ENCODE results near the gene LRRTM3.

Gene LRRTM3

GRCh38 chr10:67005981-67006380, 80.1 kb downstream of the LRRTM3 start:
- no peak overlapping the region for H3K4me3 ChIP-seq (ENCODE audit: low read depth, low read length)
- no peak for DNase-seq (ENCODE audit: low read depth)
- no peak for TF ChIP-seq CTCF (IDR thresholded peaks at IDR 0.05; ENCODE audit: low read depth, low read length, missing control alignments)

GRCh38 chr10:67011480-67011879, 85.6 kb downstream of the LRRTM3 start:
- H3K4me3 ChIP-seq (ENCODE audit: low read depth, low read length), result no peak overlapping the region
- no peak for DNase-seq (ENCODE audit: low read depth)
- TF ChIP-seq CTCF (IDR thresholded peaks at IDR 0.05; ENCODE audit: low read depth, low read length, missing control alignments), result no peak

GRCh38 chr10:67011981-67012380, 86.1 kb downstream of the LRRTM3 start:
- TF ChIP-seq CTCF (IDR thresholded peaks at IDR 0.05; ENCODE audit: low read depth, low read length, missing control alignments), result no peak
- H3K4me3 ChIP-seq (ENCODE audit: low read depth, low read length), result no peak overlapping the region
- no peak for DNase-seq (ENCODE audit: low read depth)

GRCh38 chr10:67015225-67015624, 89.4 kb downstream of the LRRTM3 start:
- DNase-seq (ENCODE audit: low read depth), result no peak
- H3K4me3 ChIP-seq (ENCODE audit: low read depth, low read length), result no peak overlapping the region
- no peak for TF ChIP-seq CTCF (IDR thresholded peaks at IDR 0.05; ENCODE audit: low read depth, low read length, missing control alignments)

- TF ChIP-seq CTCF (IDR thresholded peaks at IDR 0.05; ENCODE audit: low read depth, low read length, missing control alignments), result no peak
- no peak overlapping the region for H3K4me3 ChIP-seq (ENCODE audit: low read depth, low read length)
- DNase-seq (ENCODE audit: low read depth), result no peak
Measured at GRCh38 chr10:67017218-67017617, 91.4 kb downstream of the LRRTM3 start.

GRCh38 chr10:67022099-67022498, 96.3 kb downstream of the LRRTM3 start:
- TF ChIP-seq CTCF (IDR thresholded peaks at IDR 0.05; ENCODE audit: low read depth, low read length, missing control alignments), result no peak
- DNase-seq (ENCODE audit: low read depth), result no peak

GRCh38 chr10:67033878-67034277, 108.0 kb downstream of the LRRTM3 start:
- H3K4me3 ChIP-seq (ENCODE audit: low read depth, low read length), result no peak overlapping the region
- no peak for DNase-seq (ENCODE audit: low read depth)
- no peak for TF ChIP-seq CTCF (IDR thresholded peaks at IDR 0.05; ENCODE audit: low read depth, low read length, missing control alignments)

More at GRCh38 chr10:67022099-67022498, 96.3 kb downstream of the LRRTM3 start:
- H3K4me3 ChIP-seq (ENCODE audit: low read depth, low read length), result no peak overlapping the region

All from GM12864 (cell line).